C4-2B (cell line): ENCODE results near the gene LNPK.

Experiments
- ZFX ChIP-seq: fragments of 450-650 bp; IDR thresholded peaks from 2 replicates; pipeline ENCODE4 v1.6.1; 2017
- TF ChIP-seq, protein P1 (sequence below): fragments of 450-650 bp; conservative IDR thresholded peaks from 2 replicates; pipeline ENCODE4 v1.5.1; 2017; ENCODE audit warnings: mild to moderate bottlenecking

DNA sequence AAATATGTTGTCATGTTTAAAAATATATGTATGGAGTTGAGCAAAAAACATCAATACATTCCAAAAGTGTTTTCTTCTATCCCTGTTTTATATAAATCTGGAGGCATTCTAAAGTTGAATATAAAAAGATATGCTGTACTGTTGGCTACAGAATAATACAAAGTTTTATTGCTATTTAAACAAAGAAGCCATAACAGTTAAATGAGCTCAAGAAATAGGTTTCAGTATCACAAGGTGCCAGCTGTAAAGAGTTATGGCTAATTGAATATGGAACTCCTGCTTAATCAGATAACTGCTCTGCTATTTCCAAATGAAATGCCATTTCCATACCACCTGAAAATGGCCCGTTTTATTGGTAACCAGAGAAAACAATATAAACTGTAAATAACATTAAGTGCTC lies 55.0 kb downstream of the LNPK start:
- TF ChIP-seq, protein P1, sequence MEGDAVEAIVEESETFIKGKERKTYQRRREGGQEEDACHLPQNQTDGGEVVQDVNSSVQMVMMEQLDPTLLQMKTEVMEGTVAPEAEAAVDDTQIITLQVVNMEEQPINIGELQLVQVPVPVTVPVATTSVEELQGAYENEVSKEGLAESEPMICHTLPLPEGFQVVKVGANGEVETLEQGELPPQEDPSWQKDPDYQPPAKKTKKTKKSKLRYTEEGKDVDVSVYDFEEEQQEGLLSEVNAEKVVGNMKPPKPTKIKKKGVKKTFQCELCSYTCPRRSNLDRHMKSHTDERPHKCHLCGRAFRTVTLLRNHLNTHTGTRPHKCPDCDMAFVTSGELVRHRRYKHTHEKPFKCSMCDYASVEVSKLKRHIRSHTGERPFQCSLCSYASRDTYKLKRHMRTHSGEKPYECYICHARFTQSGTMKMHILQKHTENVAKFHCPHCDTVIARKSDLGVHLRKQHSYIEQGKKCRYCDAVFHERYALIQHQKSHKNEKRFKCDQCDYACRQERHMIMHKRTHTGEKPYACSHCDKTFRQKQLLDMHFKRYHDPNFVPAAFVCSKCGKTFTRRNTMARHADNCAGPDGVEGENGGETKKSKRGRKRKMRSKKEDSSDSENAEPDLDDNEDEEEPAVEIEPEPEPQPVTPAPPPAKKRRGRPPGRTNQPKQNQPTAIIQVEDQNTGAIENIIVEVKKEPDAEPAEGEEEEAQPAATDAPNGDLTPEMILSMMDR: no peak
- TF ChIP-seq ZFX: no peak
